Neuronal stem cell (in vitro differentiated cells): ENCODE results near the gene CTNNBL1.

Source experiments
- DNase-seq: peaks from one replicate; pipeline ENCODE4 v3.0.0-alpha.2; 2013; ENCODE audit warnings: low spot score
- H2AFZ ChIP-seq: one replicate; pipeline ENCODE4 v1.6.1; 2013; ENCODE audit warnings: mild to moderate bottlenecking, low read length, inconsistent platforms
- H2AK5ac ChIP-seq: 2 replicates; pipeline ENCODE4 v1.6.1; 2013; ENCODE audit warnings: low read depth, mild to moderate bottlenecking, inconsistent platforms, low read length, moderate library complexity, mixed read lengths
- H2BK120ac ChIP-seq: 2 replicates; pipeline ENCODE4 v1.6.1; 2013; ENCODE audit warnings: low read depth, mild to moderate bottlenecking, inconsistent platforms, low read length, moderate library complexity, mixed read lengths
- H2BK12ac ChIP-seq: one replicate; pipeline ENCODE4 v1.6.1; 2013; ENCODE audit warnings: low read length, inconsistent platforms
- H2BK15ac ChIP-seq: 2 replicates; pipeline ENCODE4 v1.6.1; 2013; ENCODE audit warnings: mild to moderate bottlenecking, low read length, inconsistent platforms, mixed read lengths
- H2BK5ac ChIP-seq: one replicate; pipeline ENCODE4 v1.6.1; 2013; ENCODE audit warnings: inconsistent platforms, mild to moderate bottlenecking, low read length, moderate library complexity
- H3K14ac ChIP-seq: one replicate; pipeline ENCODE4 v1.6.1; 2013; ENCODE audit warnings: low read length, inconsistent platforms
- H3K18ac ChIP-seq: 2 replicates; pipeline ENCODE4 v1.6.1; 2013; ENCODE audit warnings: low read length, inconsistent platforms
- H3K23ac ChIP-seq: 2 replicates; pipeline ENCODE4 v1.6.1; 2013; ENCODE audit warnings: low read depth, mild to moderate bottlenecking, mixed read lengths, low read length, inconsistent platforms; ENCODE audit not compliant: poor library complexity
- H3K27ac ChIP-seq: replicated peaks from 3 replicates; pipeline ENCODE4 v1.5.1; 2013; ENCODE audit warnings: low read length, inconsistent platforms
- H3K27me3 ChIP-seq, 3 experiments: 2 replicates each; pipeline ENCODE4 v1.6.1; 2013; ENCODE audit warnings: low read length in 3 of 3, mild to moderate bottlenecking in 2 of 3, inconsistent platforms in 1 of 3, low read depth in 1 of 3, mixed read lengths in 1 of 3, moderate library complexity in 1 of 3; ENCODE audit not compliant: control insufficient read depth in 3 of 3, insufficient read depth in 3 of 3
- H3K36me3 ChIP-seq, 2 donors: replicated peaks in 1 of 2; 2 replicates each; pipeline ENCODE4 v1.6.1; 2013; ENCODE audit warnings: low read length in 2 of 2; ENCODE audit not compliant: control insufficient read depth in 2 of 2, insufficient read depth in 2 of 2
- H3K4ac ChIP-seq: 2 replicates; pipeline ENCODE4 v1.6.1; 2013; ENCODE audit warnings: inconsistent platforms, mild to moderate bottlenecking, low read length, moderate library complexity
- H3K4me1 ChIP-seq, 2 donors: 1 replicate in 1 of 2; 2 replicates in 1 of 2; pipeline ENCODE4 v1.6.1; 2013; ENCODE audit warnings: low read length in 2 of 2, low read depth in 1 of 2; ENCODE audit not compliant: control insufficient read depth in 2 of 2, insufficient read depth in 1 of 2
- H3K4me2 ChIP-seq: one replicate; pipeline ENCODE4 v1.6.1; 2013; ENCODE audit warnings: mild to moderate bottlenecking, low read length, inconsistent platforms; ENCODE audit not compliant: insufficient read depth, poor library complexity, severe bottlenecking
- H3K4me3 ChIP-seq, 2 donors: 2 replicates each; pipeline ENCODE4 v1.5.1; 2013; ENCODE audit warnings: low read length in 2 of 2, mild to moderate bottlenecking in 2 of 2, inconsistent platforms in 1 of 2, moderate library complexity in 1 of 2
- H3K79me1 ChIP-seq: one replicate; pipeline ENCODE4 v1.6.1; 2013; ENCODE audit warnings: low read depth, mild to moderate bottlenecking, inconsistent platforms, low read length, moderate library complexity
- H3K9ac ChIP-seq: one replicate; pipeline ENCODE4 v1.6.1; 2013; ENCODE audit warnings: mild to moderate bottlenecking, low read depth, low read length, inconsistent platforms; ENCODE audit not compliant: poor library complexity
- H3K9me3 ChIP-seq, 2 donors: replicated peaks in 1 of 2; 2 replicates each; pipeline versions ENCODE3 to v1.6.1; 2013; ENCODE audit warnings: low read length in 2 of 2, mild to moderate bottlenecking in 2 of 2, inconsistent platforms in 1 of 2, low read depth in 1 of 2, mixed read lengths in 1 of 2, moderate library complexity in 1 of 2; ENCODE audit not compliant: control insufficient read depth in 2 of 2, insufficient read depth in 1 of 2
- H4K8ac ChIP-seq: one replicate; pipeline ENCODE4 v1.6.1; 2013; ENCODE audit warnings: low read depth, mild to moderate bottlenecking, inconsistent platforms, low read length, moderate library complexity
- H4K91ac ChIP-seq: one replicate; pipeline ENCODE4 v1.6.1; 2013; ENCODE audit warnings: low read length, low read depth, mild to moderate bottlenecking, inconsistent platforms; ENCODE audit not compliant: poor library complexity
- WGBS, 2 donors: extraction: QIAGEN DNeasy Blood & Tissue Kit; methylation state at CpG; one replicate each; pipeline ENCODE4 v1.1.7; 2013; ENCODE audit warnings: missing lambda C conversion rate in 2 of 2, mixed read lengths in 1 of 2; ENCODE audit not compliant: insufficient read length in 2 of 2, insufficient replicate concordance in 1 of 2; ENCODE audit errors: extremely low coverage in 2 of 2; 5-methylcytosine and 5-hydroxymethylcytosine counted together

Gene CTNNBL1

GRCh38 chr20:37764333-37764935 is 70.6 kb downstream of the CTNNBL1 start:
- Histone ChIP-seq H3K23ac (no peak overlapping the region), H3K9me3 (no peaks in the 10 kb centered on the region), H3K27me3 (no peaks in the 10 kb centered on the region), H2AFZ (no peak overlapping the region), H2BK12ac (no peak overlapping the region), H3K9ac (no peak overlapping the region), H2BK120ac (no peak overlapping the region), H3K4me2 (no peak overlapping the region), H3K4me3 (no peak overlapping the region), H3K27ac (no peak overlapping the region), H2AK5ac (no peak overlapping the region), H2BK5ac (no peak overlapping the region), H3K4ac (no peak overlapping the region), H4K8ac (no peak overlapping the region), H2BK15ac (no peak overlapping the region), H3K14ac (no peak overlapping the region), H4K91ac (no peak overlapping the region), H3K18ac (no peak overlapping the region), H3K36me3 (peaks cover 3 to 31% of the 10 kb centered on the region in 2 donors), H3K4me1 (peaks cover 0 to 2% of the 10 kb centered on the region in 2 donors), H3K79me1 (no peaks in the 10 kb centered on the region)
- no peak for DNase-seq
- no CpG with 5 or more reads among the region's 4 CpGs for WGBS, 2 donors

GRCh38 chr20:37770908-37771307 is 77.1 kb downstream of the CTNNBL1 start:
- no peak overlapping the region for H3K14ac ChIP-seq
- H3K4me2 ChIP-seq, result no peak overlapping the region
- no peak overlapping the region for H3K4ac ChIP-seq
- no peaks in the 10 kb centered on the region for H3K27me3 ChIP-seq
- WGBS, 2 donors, result no CpG with 5 or more reads among the region's 5 CpGs
- no peak overlapping the region for H2BK12ac ChIP-seq
- H3K4me1 ChIP-seq, result no peaks in the 10 kb centered on the region
- H3K79me1 ChIP-seq, result no peaks in the 10 kb centered on the region
- H3K18ac ChIP-seq, result no peak overlapping the region
- no peak overlapping the region for H2BK15ac ChIP-seq
- H2AK5ac ChIP-seq, result no peak overlapping the region
- H3K9ac ChIP-seq, result no peak overlapping the region
- H2BK5ac ChIP-seq, result no peak overlapping the region
- no peak overlapping the region for H4K8ac ChIP-seq
- no peak overlapping the region for H2AFZ ChIP-seq
- no peak overlapping the region for H3K23ac ChIP-seq
- no peak overlapping the region for H4K91ac ChIP-seq
- no peak overlapping the region for H3K27ac ChIP-seq
- no peak overlapping the region for H2BK120ac ChIP-seq
- DNase-seq, result no peak
- no peaks in the 10 kb centered on the region for H3K9me3 ChIP-seq
- H3K36me3 ChIP-seq, result peaks cover 5 to 31% of the 10 kb centered on the region in 2 donors
- no peak overlapping the region for H3K4me3 ChIP-seq

- H2BK120ac ChIP-seq, result no peak overlapping the region
- no CpG with 5 or more reads among the region's 1 CpG for WGBS, 2 donors
- no peaks in the 10 kb centered on the region for H3K9me3 ChIP-seq
Observed at GRCh38 chr20:37773291-37773826, 79.5 kb downstream of the CTNNBL1 start.

GRCh38 chr20:37774156-37774555 is 80.3 kb downstream of the CTNNBL1 start:
- Histone ChIP-seq H3K79me1 (no peaks in the 10 kb centered on the region), H3K4ac (no peak overlapping the region), H3K9me3 (no peaks in the 10 kb centered on the region), H2BK120ac (no peak overlapping the region), H4K8ac (no peak overlapping the region), H3K14ac (no peak overlapping the region), H3K9ac (no peak overlapping the region), H3K23ac (no peak overlapping the region), H3K4me3 (no peak overlapping the region), H2BK15ac (no peak overlapping the region), H3K27ac (no peak overlapping the region), H2BK12ac (no peak overlapping the region), H3K27me3 (no peaks in the 10 kb centered on the region), H3K4me2 (no peak overlapping the region), H2AFZ (no peak overlapping the region), H2AK5ac (no peak overlapping the region), H3K36me3 (peaks cover 2 to 24% of the 10 kb centered on the region in 2 donors), H3K4me1 (no peaks in the 10 kb centered on the region), H3K18ac (no peak overlapping the region), H2BK5ac (no peak overlapping the region), H4K91ac (no peak overlapping the region)
- WGBS, 2 donors, result no CpG with 5 or more reads among the region's 5 CpGs
- no peak for DNase-seq

More at GRCh38 chr20:37773291-37773826, 79.5 kb downstream of the CTNNBL1 start:
- no peak overlapping the region for H4K91ac ChIP-seq
- no peak overlapping the region for H2AK5ac ChIP-seq
- no peak overlapping the region for H3K4ac ChIP-seq
- no peak overlapping the region for H3K9ac ChIP-seq
- no peak overlapping the region for H3K23ac ChIP-seq
- H2BK15ac ChIP-seq, result no peak overlapping the region
- DNase-seq, result no peak
- H2BK5ac ChIP-seq, result no peak overlapping the region
- no peak overlapping the region for H3K4me3 ChIP-seq
- peaks cover 2 to 28% of the 10 kb centered on the region in 2 donors for H3K36me3 ChIP-seq
- no peaks in the 10 kb centered on the region for H3K4me1 ChIP-seq
- H3K18ac ChIP-seq, result no peak overlapping the region
- no peak overlapping the region for H3K27ac ChIP-seq
- H3K79me1 ChIP-seq, result no peaks in the 10 kb centered on the region
- H3K4me2 ChIP-seq, result no peak overlapping the region
- H3K14ac ChIP-seq, result no peak overlapping the region
- no peaks in the 10 kb centered on the region for H3K27me3 ChIP-seq
- no peak overlapping the region for H2BK12ac ChIP-seq
- H4K8ac ChIP-seq, result no peak overlapping the region
- no peak overlapping the region for H2AFZ ChIP-seq
